Nephron (organoid): Measurements from ENCODE around the gene ANKRD44.

Experiments used
- H3K27ac Mint-ChIP-seq, 3 experiments: 2 replicates each; pipeline ENCODE4 v1.8.0; 2020; ENCODE audit warnings: mixed read lengths in 3 of 3, mild to moderate bottlenecking in 2 of 3, moderate library complexity in 1 of 3
- H3K27me3 Mint-ChIP-seq: 2 replicates; pipeline ENCODE4 v1.8.0; 2021; ENCODE audit warnings: low read depth, mild to moderate bottlenecking, moderate library complexity, mixed read lengths
- H3K36me3 Mint-ChIP-seq: 2 replicates; pipeline ENCODE4 v1.8.0; 2020; ENCODE audit warnings: low read depth, mixed read lengths
- H3K4me1 Mint-ChIP-seq: 2 replicates; pipeline ENCODE4 v1.8.0; 2020; ENCODE audit warnings: mixed read lengths
- H3K4me3 Mint-ChIP-seq, 3 experiments: 2 replicates each; pipeline ENCODE4 v1.8.0; 2020; ENCODE audit warnings: mild to moderate bottlenecking in 3 of 3, mixed read lengths in 3 of 3, moderate library complexity in 2 of 3
- H3K9me3 Mint-ChIP-seq: 2 replicates; pipeline ENCODE4 v1.8.0; 2020; ENCODE audit warnings: mixed read lengths
- TF ChIP-seq, protein P1 (sequence below), 3 experiments: fragments of 200-600 bp; sonication (generic); IDR thresholded peaks; one replicate each; pipeline ENCODE4 v1.5.0; 2021; ENCODE audit warnings: antibody characterized with exemption in 3 of 3; ENCODE audit not compliant: unreplicated experiment in 3 of 3

ANKRD44 gene

DNA sequence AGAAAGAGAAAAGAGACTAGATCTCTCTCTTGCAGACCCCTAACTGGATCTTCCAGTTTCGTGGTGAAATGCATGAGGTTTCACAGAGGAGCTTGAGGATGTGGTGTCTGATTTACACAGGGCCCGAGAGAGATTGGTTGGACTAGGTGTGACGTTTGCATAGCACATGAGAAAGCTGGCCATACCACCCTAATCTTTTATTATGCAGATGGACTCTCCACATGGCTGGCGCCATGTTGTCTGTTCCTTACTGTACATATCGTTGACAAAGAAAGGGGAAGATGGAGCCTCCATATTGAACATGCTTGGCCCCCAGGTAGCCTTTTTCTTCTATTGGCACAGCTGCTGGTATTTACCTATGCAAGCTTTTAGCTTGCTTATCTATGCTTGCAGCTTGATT lies 356.6 kb downstream of the ANKRD44 start:
- no peaks in the 10 kb centered on the region for H3K27me3 Mint-ChIP-seq
- no peak overlapping the region for H3K27ac Mint-ChIP-seq
- TF ChIP-seq, protein P1, sequence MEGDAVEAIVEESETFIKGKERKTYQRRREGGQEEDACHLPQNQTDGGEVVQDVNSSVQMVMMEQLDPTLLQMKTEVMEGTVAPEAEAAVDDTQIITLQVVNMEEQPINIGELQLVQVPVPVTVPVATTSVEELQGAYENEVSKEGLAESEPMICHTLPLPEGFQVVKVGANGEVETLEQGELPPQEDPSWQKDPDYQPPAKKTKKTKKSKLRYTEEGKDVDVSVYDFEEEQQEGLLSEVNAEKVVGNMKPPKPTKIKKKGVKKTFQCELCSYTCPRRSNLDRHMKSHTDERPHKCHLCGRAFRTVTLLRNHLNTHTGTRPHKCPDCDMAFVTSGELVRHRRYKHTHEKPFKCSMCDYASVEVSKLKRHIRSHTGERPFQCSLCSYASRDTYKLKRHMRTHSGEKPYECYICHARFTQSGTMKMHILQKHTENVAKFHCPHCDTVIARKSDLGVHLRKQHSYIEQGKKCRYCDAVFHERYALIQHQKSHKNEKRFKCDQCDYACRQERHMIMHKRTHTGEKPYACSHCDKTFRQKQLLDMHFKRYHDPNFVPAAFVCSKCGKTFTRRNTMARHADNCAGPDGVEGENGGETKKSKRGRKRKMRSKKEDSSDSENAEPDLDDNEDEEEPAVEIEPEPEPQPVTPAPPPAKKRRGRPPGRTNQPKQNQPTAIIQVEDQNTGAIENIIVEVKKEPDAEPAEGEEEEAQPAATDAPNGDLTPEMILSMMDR (IDR thresholded peaks at IDR 0.05; ENCODE audit: unreplicated experiment in 3 of 3), result no peak
- H3K4me1 Mint-ChIP-seq, result no peaks in the 10 kb centered on the region
- no peaks in the 10 kb centered on the region for H3K9me3 Mint-ChIP-seq
- H3K4me3 Mint-ChIP-seq, result no peak overlapping the region
- H3K36me3 Mint-ChIP-seq, result no peaks in the 10 kb centered on the region

DNA sequence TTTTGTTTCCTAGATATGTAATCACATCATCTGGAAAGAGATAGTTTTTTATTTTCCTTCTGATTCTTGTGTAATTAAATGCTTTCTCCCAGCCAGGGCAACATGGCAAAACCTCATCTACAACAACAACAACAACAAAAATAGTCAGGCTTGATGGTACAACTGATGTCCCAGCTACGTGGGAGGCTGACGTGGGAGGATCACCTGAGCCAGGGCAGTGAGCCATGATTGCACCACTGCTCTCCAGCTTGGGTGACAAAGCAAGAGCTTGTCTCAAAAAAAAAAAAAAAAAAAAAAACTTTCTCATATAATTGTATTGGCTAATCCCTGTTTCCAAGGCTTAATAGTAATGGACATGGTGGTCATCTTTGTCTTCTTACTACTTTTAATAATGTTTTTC lies 357.6 kb downstream of the ANKRD44 start:
- Mint-ChIP-seq H3K27ac (no peak overlapping the region), H3K36me3 (no peaks in the 10 kb centered on the region), H3K4me1 (no peaks in the 10 kb centered on the region), H3K27me3 (no peaks in the 10 kb centered on the region), H3K9me3 (no peaks in the 10 kb centered on the region), H3K4me3 (no peak overlapping the region)
- TF ChIP-seq, protein P1 (IDR thresholded peaks at IDR 0.05; ENCODE audit: unreplicated experiment in 3 of 3), result no peak

DNA sequence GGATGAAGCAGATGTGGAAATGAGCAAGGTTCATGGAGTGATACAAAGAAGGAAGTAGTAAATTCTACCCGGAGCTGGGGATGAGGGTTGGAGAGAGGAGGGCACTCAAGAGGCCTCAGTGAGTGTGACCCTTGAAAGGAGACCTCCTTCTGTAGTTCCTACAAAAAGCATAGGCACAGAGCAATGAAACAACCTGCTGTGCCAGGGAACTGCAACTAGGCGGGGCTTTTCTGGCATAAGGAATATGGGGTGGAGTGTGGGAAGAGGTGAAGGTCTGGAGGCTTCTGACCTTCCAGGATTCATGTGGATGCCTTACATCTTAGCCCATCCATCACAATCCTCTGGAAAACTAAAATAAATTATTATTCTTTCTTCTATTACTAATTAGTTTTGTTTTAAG lies 358.6 kb downstream of the ANKRD44 start:
- Mint-ChIP-seq H3K27ac (no peak overlapping the region), H3K4me3 (no peak overlapping the region), H3K9me3 (no peaks in the 10 kb centered on the region), H3K4me1 (no peaks in the 10 kb centered on the region), H3K27me3 (no peaks in the 10 kb centered on the region), H3K36me3 (no peaks in the 10 kb centered on the region)
- TF ChIP-seq, protein P1 (IDR thresholded peaks at IDR 0.05; ENCODE audit: unreplicated experiment in 3 of 3), result no peak

DNA sequence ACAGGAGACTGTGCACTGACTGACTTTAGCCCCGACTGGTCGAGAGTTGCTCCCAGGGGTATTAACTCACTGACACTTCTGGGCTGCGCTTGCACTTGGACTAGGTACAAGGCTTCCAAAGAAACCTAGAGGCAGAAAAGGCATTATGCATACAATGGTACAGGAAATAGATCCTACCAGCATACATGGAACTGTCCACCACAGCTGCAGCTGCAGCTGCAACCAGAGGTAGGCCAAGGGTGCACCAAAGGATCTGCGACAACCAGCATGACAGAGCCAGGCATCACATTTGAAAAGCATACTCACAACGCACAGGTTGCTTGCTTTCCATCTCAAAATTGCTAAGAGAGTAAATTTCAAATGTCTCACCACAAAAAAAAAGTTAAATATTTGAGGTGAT lies 361.5 kb downstream of the ANKRD44 start:
- H3K9me3 Mint-ChIP-seq, result peaks cover 3% of the 10 kb centered on the region
- H3K27ac Mint-ChIP-seq, result no peak overlapping the region
- TF ChIP-seq, protein P1 (IDR thresholded peaks at IDR 0.05; ENCODE audit: unreplicated experiment in 3 of 3), result no peak
- no peak overlapping the region for H3K4me3 Mint-ChIP-seq
- no peaks in the 10 kb centered on the region for H3K36me3 Mint-ChIP-seq
- H3K4me1 Mint-ChIP-seq, result no peaks in the 10 kb centered on the region
- no peaks in the 10 kb centered on the region for H3K27me3 Mint-ChIP-seq

DNA sequence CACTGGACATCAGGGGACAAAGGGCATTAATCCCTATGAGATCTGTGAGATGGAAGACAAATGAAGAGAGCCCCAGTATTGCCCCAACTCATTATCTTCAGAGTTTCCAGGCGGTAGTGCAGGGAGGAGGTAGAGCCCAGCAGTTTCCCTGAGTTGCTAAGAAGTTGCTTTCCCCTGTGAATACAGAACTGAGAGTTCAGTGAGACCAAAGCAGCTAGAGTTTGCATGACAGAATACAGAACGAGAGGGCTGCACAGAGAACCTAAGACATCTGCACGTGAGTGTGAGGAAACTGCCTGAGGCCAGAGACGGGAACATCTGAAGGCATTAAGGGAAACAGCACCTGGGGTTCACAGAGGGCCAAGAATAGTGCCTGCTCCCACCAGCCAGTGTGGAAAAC lies 366.0 kb downstream of the ANKRD44 start:
- no peaks in the 10 kb centered on the region for H3K36me3 Mint-ChIP-seq

More for the DNA sequence above, 366.0 kb downstream of the ANKRD44 start:
- Mint-ChIP-seq H3K27me3 (no peaks in the 10 kb centered on the region), H3K9me3 (peaks cover 3% of the 10 kb centered on the region), H3K4me3 (no peak overlapping the region), H3K4me1 (no peaks in the 10 kb centered on the region), H3K27ac (no peak overlapping the region)
- TF ChIP-seq, protein P1 (IDR thresholded peaks at IDR 0.05; ENCODE audit: unreplicated experiment in 3 of 3), result no peak
